IPS-11a (cell line): ENCODE results near the gene TSHZ2.
"Not testable (repeated sequence)": the region's sequence is repeated elsewhere in the genome, so short reads cannot be mapped to it uniquely, and the experiment has no call there.

ENCODE experiments used
- H3K4me3 ChIP-seq: one replicate; pipeline ENCODE4 v1.5.1; 2013; ENCODE audit warnings: low read depth, low read length, control low read depth

Gene TSHZ2

DNA sequence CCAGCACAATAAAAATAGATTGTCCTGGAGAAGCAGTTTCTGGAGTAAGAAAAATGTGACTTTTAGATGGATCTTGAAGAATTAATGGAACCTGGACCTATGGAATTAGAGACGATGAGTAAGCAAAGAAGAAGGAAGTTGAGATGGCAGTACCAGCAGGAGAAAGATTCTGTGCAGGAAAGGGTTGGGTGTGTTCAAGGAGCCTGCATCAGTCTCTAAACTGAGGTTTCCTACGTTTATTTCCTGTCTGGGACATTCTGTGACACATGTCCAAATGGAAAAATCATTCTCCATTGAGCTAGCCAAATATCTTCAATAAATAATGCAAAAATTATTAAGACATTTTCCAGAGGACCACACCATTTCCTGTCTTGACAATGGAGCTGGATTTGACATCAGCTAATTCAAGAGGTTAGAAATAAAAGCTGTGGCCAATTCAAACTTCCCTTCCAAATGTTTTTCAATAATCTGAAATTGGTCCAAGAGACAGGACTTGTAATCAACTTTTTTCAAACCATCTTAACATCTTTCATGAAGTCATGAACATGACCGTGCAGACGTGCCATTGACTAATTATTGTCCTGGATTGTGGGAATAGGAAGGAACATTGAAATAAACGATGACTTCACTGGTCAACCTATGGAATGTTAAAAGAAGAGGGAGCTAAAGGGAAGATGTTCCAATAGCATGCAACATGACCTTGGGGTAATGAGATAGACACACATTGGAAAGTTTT lies 423.2 kb downstream of the TSHZ2 start:
- no peak overlapping the region for H3K4me3 ChIP-seq

GRCh38 chr20:53399083-53399482 lies 426.9 kb downstream of the TSHZ2 start:
- H3K4me3 ChIP-seq = no peak overlapping the region

GRCh38 chr20:53399592-53400335 lies 427.6 kb downstream of the TSHZ2 start:
- H3K4me3 ChIP-seq = no peak overlapping the region

GRCh38 chr20:53402233-53403005 lies 430.3 kb downstream of the TSHZ2 start:
- H3K4me3 ChIP-seq = no peak overlapping the region

DNA sequence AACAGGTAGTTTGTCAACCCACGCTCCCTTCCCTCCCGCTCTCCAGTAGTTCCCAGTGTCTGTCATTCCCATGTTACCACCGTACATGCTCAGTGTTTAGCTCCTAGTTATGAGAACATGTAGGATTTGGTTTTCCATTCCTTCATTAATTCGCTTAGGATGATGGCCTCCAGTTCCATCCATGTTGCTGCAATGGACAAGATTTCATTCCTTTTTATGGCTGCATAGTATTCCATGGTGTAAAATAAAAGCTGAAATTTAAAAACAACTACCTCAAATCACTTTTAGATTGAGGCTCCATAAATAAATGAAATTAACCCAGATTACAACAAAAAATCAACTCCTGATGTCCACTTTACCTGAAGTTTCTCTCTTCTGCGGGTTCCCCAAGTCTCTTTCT lies 430.9 kb downstream of the TSHZ2 start:
- no peak overlapping the region for H3K4me3 ChIP-seq

DNA sequence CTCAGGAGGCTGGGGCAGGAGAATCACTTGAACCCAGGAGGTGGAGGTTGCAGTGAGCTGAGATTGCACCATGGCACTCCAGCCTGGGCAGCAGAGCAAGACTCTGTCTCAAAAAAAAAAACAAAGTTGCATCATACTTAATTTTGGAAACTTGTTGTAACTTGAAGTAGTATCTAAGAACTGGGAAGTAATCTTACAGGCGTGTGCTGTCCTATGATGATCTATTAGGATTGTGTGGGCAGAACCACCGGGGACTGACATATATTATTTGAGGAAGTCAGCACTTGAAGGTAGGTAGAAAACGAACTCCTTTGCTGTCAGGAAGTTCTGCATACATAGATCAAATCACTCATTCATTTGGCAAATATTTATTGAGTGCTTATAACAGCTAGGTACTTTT lies 433.0 kb downstream of the TSHZ2 start:
- no peak overlapping the region for H3K4me3 ChIP-seq

DNA sequence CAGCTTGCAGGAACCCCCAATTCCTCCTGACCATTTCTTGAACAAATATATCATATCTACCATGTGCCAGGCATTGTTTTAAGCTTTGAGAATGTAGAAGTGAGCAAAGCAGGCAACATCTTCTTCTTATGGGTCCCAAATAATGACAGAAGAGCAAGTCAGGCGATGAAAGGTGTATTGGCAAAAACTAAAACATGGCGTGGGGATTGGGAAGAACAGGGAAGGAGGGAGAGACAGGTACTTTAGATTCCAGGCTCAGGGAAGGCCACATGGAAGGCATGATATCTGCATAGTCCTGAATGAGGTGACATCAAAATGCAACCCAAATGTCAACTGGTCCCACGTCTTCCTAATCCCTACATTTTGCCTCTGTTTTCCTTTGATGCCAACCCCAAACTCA lies 434.4 kb downstream of the TSHZ2 start:
- no peak overlapping the region for H3K4me3 ChIP-seq

- H3K4me3 ChIP-seq = no peak overlapping the region
Measured at GRCh38 chr20:53408691-53409446, 436.7 kb downstream of the TSHZ2 start.

- no peak overlapping the region for H3K4me3 ChIP-seq
Measured at GRCh38 chr20:53409447-53409717, 437.2 kb downstream of the TSHZ2 start.

DNA sequence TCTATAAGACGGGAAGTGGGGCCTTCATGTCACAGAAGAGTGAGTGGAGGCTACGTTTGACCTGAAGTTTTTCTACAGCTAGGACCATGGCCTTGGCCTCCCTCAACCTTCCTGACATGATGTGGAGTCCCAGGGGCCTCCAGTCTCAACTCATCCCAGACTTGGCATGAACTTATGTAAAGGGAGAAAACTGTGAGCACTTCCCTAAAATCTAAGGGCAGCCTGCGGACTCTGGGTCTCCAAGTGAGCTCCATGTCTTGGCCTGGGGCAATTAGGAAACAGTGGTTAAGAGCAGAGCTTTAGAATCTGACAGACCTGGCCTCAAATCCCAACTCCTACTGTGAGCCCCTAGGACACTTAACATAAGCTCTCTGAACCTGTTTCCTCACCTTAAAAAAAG lies 439.0 kb downstream of the TSHZ2 start:
- H3K4me3 ChIP-seq = no peak overlapping the region

DNA sequence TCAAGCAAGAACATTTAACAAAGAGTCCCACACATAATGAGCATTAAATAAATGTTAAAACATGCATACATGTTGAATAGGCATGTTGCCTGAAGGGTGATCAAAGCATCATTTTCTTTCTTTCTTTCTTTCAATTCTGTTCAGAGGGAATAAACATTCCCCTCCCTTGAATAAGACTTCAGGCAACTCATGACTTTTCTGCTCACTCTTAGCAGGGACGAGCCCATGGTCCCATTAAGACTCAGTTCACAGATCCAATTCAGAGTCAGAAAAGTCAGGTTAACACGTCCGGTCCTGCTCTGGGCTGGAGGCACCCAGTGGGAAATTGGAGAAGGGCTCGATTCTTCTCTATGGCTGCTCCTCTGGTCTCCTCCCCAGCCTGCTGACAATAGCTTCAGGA lies 439.7 kb downstream of the TSHZ2 start:
- no peak overlapping the region for H3K4me3 ChIP-seq

DNA sequence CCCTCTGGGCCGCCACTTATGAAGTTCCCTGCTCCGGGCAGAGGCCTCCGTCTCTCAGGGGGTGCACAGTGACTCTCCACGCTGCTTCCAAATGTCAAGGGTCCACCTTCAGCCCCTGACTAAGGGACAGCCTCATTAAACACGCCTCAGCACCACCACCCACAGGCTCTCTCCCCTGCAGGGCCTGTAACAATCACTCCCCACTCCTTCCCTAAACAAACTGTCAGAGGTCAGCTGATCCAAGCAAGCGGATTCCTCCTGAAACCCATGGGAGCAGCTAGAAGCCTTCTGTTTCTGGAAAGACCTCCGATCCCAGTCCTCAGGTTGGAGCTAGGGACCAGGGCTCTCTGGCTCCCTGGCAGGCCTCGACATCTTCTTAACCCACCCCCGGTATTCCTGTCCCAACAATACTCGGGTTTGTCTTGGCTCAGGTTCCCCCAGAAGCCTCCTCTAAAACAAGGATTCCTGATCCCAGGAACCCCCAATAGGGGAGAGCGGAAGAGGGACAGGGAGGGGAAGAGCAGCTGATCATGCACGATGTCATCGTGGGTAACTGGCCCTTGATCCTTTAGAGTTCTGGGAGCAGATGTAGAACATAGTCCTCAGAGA lies 440.5 kb downstream of the TSHZ2 start:
- no peak overlapping the region for H3K4me3 ChIP-seq

GRCh38 chr20:53413186-53413631 lies 441.1 kb downstream of the TSHZ2 start:
- no peak overlapping the region for H3K4me3 ChIP-seq

- H3K4me3 ChIP-seq = not testable (repeated sequence)
Measured at GRCh38 chr20:53413845-53414244, 441.7 kb downstream of the TSHZ2 start.

DNA sequence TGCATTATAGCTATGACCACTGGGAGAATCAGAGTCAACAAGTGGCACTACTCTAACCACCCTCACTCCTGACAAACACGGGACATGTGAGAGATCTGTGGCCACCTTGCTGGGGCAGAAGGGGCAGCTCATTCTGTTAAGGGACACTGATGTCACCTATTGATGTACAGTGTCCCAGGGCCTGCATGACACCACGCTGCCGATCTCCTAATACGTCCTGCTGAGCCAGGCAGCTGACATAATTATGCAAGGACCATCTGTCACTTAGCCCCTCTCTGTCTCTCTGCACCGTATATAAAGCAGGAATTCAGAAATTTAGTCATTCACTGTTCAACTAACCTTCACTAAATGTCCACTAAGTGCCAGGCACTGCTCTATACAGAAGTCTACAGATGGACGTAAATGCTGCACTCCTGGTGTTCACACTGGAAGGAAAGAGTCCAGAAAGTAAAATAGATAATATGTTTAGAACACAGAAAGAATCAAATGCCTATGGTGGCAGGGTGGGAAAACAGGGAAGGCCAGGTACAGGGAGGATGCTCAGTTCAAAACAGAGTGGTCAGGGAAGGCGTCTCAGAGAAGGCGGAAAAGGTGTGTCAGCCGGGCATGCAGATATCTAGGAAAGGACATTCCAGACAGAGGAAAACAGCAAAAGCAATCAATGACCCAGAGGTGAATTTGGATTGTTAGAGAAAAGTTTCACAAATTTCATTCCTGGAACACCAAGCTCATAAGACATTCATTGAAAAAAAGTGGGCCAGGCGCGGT lies 447.7 kb downstream of the TSHZ2 start:
- no peak overlapping the region for H3K4me3 ChIP-seq

GRCh38 chr20:53421343-53421742 lies 449.2 kb downstream of the TSHZ2 start:
- no peak overlapping the region for H3K4me3 ChIP-seq

DNA sequence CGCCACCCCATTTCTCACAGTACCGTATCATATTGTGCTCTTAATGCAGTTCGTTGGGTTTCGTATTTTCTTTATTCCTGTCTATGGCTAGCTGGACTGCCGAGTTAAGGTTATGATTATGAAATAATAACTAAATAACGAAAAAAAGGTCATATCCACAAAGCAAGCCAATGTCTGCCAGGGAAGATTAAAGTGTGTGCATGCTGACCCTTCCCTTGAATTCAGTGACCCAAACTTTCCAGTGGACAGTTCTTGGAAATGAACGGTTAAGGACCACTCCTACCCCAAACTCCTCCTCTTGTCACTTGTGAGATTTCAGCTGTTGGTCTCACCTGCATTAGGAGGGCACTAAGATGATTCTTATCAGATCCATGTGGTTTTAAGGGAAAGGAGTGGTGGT lies 449.9 kb downstream of the TSHZ2 start:
- no peak overlapping the region for H3K4me3 ChIP-seq

- H3K4me3 ChIP-seq = no peak overlapping the region
Measured at GRCh38 chr20:53423587-53424146, 451.5 kb downstream of the TSHZ2 start.

DNA sequence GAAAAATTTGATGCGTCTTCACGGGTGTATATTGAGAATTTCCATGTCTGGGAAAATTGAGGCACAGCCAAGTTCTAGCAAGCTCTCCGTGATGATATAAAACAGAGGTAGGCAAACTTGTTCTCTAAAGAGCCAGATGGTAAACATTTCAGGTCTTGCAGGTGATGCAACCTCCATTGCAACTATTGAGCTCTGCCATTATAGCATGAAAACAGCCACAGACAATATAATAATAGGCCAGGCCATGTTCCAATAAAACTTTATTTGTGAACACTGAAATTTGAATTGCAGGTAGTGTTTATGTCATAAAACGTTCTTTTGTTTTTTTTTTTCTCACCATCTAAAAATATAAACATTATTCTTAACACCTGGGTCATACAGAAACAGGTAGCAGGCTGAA lies 453.3 kb downstream of the TSHZ2 start:
- H3K4me3 ChIP-seq = no peak overlapping the region

DNA sequence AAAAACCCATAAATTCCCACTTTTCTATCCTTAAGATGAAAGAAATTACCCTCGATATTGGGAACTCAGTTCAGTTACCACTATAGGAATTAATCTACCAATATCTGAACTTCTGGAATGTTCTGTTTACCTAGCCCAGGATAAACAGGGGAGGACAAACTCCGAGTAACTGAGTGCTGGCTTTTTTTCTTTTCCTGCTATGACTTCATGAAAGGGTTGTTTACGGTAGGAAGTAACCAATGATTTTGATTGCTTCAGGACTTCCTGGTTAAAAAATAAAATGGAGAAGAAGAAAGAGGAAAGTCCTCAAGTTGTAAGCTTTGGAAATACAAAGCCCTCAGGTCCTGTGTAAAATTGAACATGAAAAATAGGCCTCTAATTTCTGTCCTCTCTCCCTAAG lies 453.8 kb downstream of the TSHZ2 start:
- no peak overlapping the region for H3K4me3 ChIP-seq
